GM12878 (cell line): ENCODE results near the gene DENND1A. TPM values are rescaled to one million over a fixed set of nuclear protein-coding genes. Genes with fewer than 3 reads are reported as not detected.

ENCODE experiments used
- ATAC-seq: fragments of 200-7000 bp; cut with Tn5 transposase; 3 replicates; pipeline ENCODE4 v1.9.1; 2020; ENCODE audit warnings: mild to moderate bottlenecking, moderate library complexity
- BruUV-seq: library from RNA; stranded (reverse); fragments of 400-500 nt; replicated peaks from 2 replicates; lab custom pipeline; 2021; lab: Mats Ljungman, UMichigan
- CTCF ChIA-PET: fragments of 300-600 bp; sonication (Branson Sonifier 250); formaldehyde crosslinking; extraction: SDS; loops from one replicate; lab custom pipeline; 2021; ENCODE audit warnings: inconsistent platforms; lab: Yijun Ruan, JAX
- POLR2A ChIA-PET: fragments of 350-600 bp; formaldehyde crosslinking; extraction: SDS; loops from one replicate; lab custom pipeline; 2021; ENCODE audit warnings: inconsistent platforms; lab: Charles Lee
- RAD21 ChIA-PET: fragments of 300-600 bp; sonication (Branson Sonifier 250); formaldehyde crosslinking; loops from one replicate; lab custom pipeline; 2023; ENCODE audit warnings: antibody characterized with exemption; ENCODE audit not compliant: unreplicated experiment; lab: Charles Lee
- SMC1A ChIA-PET: fragments of 300-600 bp; sonication (Branson Sonifier 250); formaldehyde crosslinking; loops from one replicate; lab custom pipeline; 2023; ENCODE audit not compliant: unreplicated experiment, uncharacterized antibody; lab: Charles Lee
- DNase-seq: peaks from one replicate; pipeline ENCODE4 v3.0.0-alpha.2; 2011; ENCODE audit warnings: low read depth, low spot score
- FAIRE-seq: peaks from 3 replicates; lab custom pipeline; 2011; peaks lifted over from hg19 to GRCh38; lab: Jason Lieb, UNC
- H2AFZ ChIP-seq: 2 replicates; pipeline ENCODE4 v1.6.0; 2011; ENCODE audit warnings: low read depth, low read length, control low read depth; ENCODE audit not compliant: control insufficient read depth
- H3K27ac ChIP-seq: 2 replicates; pipeline ENCODE4 v1.5.1; 2011; ENCODE audit warnings: control low read depth; ENCODE audit not compliant: control insufficient read depth, insufficient read depth
- H3K27me3 ChIP-seq, 2 experiments: replicated peaks in 1 of 2; 2 replicates each; pipeline versions ENCODE4 v1.6.0 to v1.6.1; 2011; ENCODE audit warnings: low read length in 1 of 2; ENCODE audit not compliant: control insufficient read depth in 2 of 2, insufficient read depth in 2 of 2
- H3K36me3 ChIP-seq, 2 experiments: 2 replicates each; pipeline ENCODE4 v1.5.1; 2011; ENCODE audit warnings: low read length in 1 of 2; ENCODE audit not compliant: control insufficient read depth in 2 of 2, insufficient read depth in 2 of 2
- H3K4me1 ChIP-seq: 2 replicates; pipeline ENCODE4 v1.6.1; 2011; ENCODE audit warnings: mild to moderate bottlenecking, low read length, moderate library complexity, mixed read lengths; ENCODE audit not compliant: control insufficient read depth, insufficient read depth
- H3K4me2 ChIP-seq: 2 replicates; pipeline ENCODE4 v1.6.0; 2011; ENCODE audit warnings: control low read depth; ENCODE audit not compliant: control insufficient read depth, insufficient read depth
- H3K4me3 ChIP-seq: fragments of 200-600 bp; sonication (generic); 2 replicates; pipeline ENCODE4 v1.5.1; 2016
- H3K79me2 ChIP-seq: 2 replicates; pipeline ENCODE4 v1.6.0; 2011; ENCODE audit warnings: low read length; ENCODE audit not compliant: control insufficient read depth, insufficient read depth
- H3K9ac ChIP-seq: 2 replicates; pipeline ENCODE4 v1.8.0; 2011; ENCODE audit warnings: low read length, control low read depth, mixed read lengths; ENCODE audit not compliant: control insufficient read depth, insufficient read depth
- H3K9me3 ChIP-seq: replicated peaks from 3 replicates; pipeline ENCODE4 v1.5.1; 2011; ENCODE audit warnings: mild to moderate bottlenecking, low read length; ENCODE audit not compliant: control insufficient read depth, insufficient read depth
- H4K20me1 ChIP-seq: 2 replicates; pipeline ENCODE4 v1.6.0; 2011; ENCODE audit not compliant: control insufficient read depth, insufficient read depth
- ASH2L ChIP-seq: fragments of 300-600, 200-600 bp; sonication (generic); IDR thresholded peaks from 2 replicates; pipeline ENCODE4 v1.6.1; 2017; ENCODE audit warnings: low read depth, mild to moderate bottlenecking, borderline replicate concordance
- BACH1 ChIP-seq: fragments of 450-650 bp; IDR thresholded peaks from 2 replicates; pipeline ENCODE4 v1.6.1; 2017; ENCODE audit warnings: mild to moderate bottlenecking, borderline replicate concordance
- IRF3 ChIP-seq: fragments of 450-650 bp; IDR thresholded peaks from 2 replicates; pipeline ENCODE4 v1.6.1; 2014; ENCODE audit warnings: mild to moderate bottlenecking
- MYC ChIP-seq: IDR thresholded peaks from 2 replicates; pipeline ENCODE4 v1.6.1; 2011; ENCODE audit warnings: mild to moderate bottlenecking, low read length, moderate library complexity, inconsistent platforms; ENCODE audit not compliant: insufficient read depth, insufficient replicate concordance, insufficient read length, severe bottlenecking
- TBL1XR1 ChIP-seq: IDR thresholded peaks from 2 replicates; pipeline ENCODE4 v1.6.1; 2012; ENCODE audit warnings: low read depth, low read length, improper control_type of control experiment
- USF2 ChIP-seq: IDR thresholded peaks from 2 replicates; pipeline ENCODE4 v1.6.1; 2011; ENCODE audit warnings: low read depth, low read length, improper control_type of control experiment, borderline replicate concordance
- ZSCAN29 ChIP-seq: fragments of 450-650 bp; IDR thresholded peaks from 2 replicates; pipeline ENCODE4 v1.6.1; 2017; ENCODE audit warnings: mild to moderate bottlenecking, moderate library complexity
- WGBS: methylation state at CpG from one replicate; pipeline ENCODE4 v1.1.6; 2016; ENCODE audit warnings: low lambda C conversion rate; ENCODE audit not compliant: insufficient replicate concordance, insufficient coverage; ENCODE audit errors: missing lambda C conversion rate; 5-methylcytosine and 5-hydroxymethylcytosine counted together
- in situ Hi-C: fragments of 300-500 bp; cut with MboI; formaldehyde crosslinking; loops from 9 replicates; pipeline ENCODE4 v1.14.3; 2018; ENCODE audit warnings: mixed read lengths
- intact Hi-C: fragments of 100-400 bp; cut with micrococcal nuclease; formaldehyde crosslinking; loops from one replicate; pipeline ENCODE4 v1.14.2; 2022; ENCODE audit not compliant: unreplicated experiment
- polyA plus RNA-seq, 11 experiments: library from polyadenylated mRNA; depleted of rRNA in 4 of 11; unstranded in 6 of 11; stranded (reverse) in 5 of 11; fragments of >200 nt; fragmentation: Nextera tagmentation in 4 of 11; fragmentation: Illumina TruSeq in 1 of 11; extraction: Ambion mirVana in 4 of 11; extraction: Trizol in 1 of 11; gene quantifications; 1 replicate in 1 of 11; 2 replicates in 10 of 11; pipeline versions ENCODE4 v1.2.1 to v1.2.3, GENCODE V29; 2011 to 2016; ENCODE audit warnings: inconsistent platforms in 2 of 11, missing spikeins in 2 of 11, low read depth in 1 of 11
- total RNA-seq, 4 experiments: library from RNA; depleted of rRNA in 3 of 4; stranded (reverse); fragments of >200 nt in 3 of 4; fragmentation: Illumina TruSeq in 1 of 4; extraction: Trizol in 1 of 4; gene quantifications; 2 replicates each; pipeline versions ENCODE4 v1.2.1 to v1.2.3, GENCODE V29; 2013 to 2021

The DENND1A gene
- total and polyA plus RNA-seq, 10 of the 15 experiments (the other 5 are each of a cell fraction or from before 2014, with no cell fraction given) = 14.1 to 48.6 (median 35.2) TPM

- SMC1A ChIA-PET = no interaction called here
- WGBS = 92% methylated on average over 14 of the region's 14 CpGs
- POLR2A ChIA-PET = no interaction called here
- FAIRE-seq = no peak
- BruUV-seq = no TSS peak
- DNase-seq = no peak
- CTCF ChIA-PET = no interaction called here
- intact Hi-C loops = no loop called here
- no peak overlapping the region for H2AFZ ChIP-seq
- ATAC-seq = no peak
- TF ChIP-seq USF2 (no peak), IRF3 (no peak), MYC (no peak), BACH1 (no peak), ZSCAN29 (no peak), TBL1XR1 (no peak), ASH2L (no peak)
- TF ChIP-seq, all 136 proteins: peak for 0
- no peaks in the 10 kb centered on the region for H3K9me3 ChIP-seq
- H3K4me2 ChIP-seq = no peak overlapping the region
- in situ Hi-C loops = no loop called here
- H4K20me1 ChIP-seq = no peaks in the 10 kb centered on the region
- no peak overlapping the region for H3K9ac ChIP-seq
- no peaks in the 10 kb centered on the region for H3K4me1 ChIP-seq
- no peaks in the 10 kb centered on the region for H3K79me2 ChIP-seq
- H3K27ac ChIP-seq = no peak overlapping the region
- no peak overlapping the region for H3K4me3 ChIP-seq
- RAD21 ChIA-PET = no interaction called here
- H3K27me3 ChIP-seq = no peaks in the 10 kb centered on the region
- peaks cover 0 to 7% of the 10 kb centered on the region in 2 experiments; a peak in 3 of 4 replicates for H3K36me3 ChIP-seq
Observed at GRCh38 chr9:123453076-123453667, 476.8 kb downstream of the DENND1A start.
